ENCODE measurements around the gene SNX14.

Gene SNX14

DNA sequence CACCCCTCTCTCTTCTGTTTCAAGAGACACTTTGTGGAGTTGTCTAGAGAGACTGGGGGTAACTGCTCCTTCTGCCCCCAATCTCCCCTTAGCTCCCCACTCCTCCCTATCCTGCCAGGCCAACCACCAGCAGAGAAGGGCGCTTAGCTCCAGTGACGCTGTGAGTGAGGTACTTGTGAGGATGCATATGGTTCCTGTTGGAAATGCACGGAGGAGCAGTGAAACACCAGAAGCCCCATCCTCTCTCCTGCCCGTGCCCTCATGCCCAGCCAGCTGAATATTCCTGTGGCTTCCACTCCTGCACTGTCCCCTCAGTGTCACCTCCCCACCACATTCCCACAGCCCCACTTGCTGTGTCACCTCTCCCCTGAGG lies 131.9 kb downstream of the SNX14 start:
- DNase-seq, result no peak

DNA sequence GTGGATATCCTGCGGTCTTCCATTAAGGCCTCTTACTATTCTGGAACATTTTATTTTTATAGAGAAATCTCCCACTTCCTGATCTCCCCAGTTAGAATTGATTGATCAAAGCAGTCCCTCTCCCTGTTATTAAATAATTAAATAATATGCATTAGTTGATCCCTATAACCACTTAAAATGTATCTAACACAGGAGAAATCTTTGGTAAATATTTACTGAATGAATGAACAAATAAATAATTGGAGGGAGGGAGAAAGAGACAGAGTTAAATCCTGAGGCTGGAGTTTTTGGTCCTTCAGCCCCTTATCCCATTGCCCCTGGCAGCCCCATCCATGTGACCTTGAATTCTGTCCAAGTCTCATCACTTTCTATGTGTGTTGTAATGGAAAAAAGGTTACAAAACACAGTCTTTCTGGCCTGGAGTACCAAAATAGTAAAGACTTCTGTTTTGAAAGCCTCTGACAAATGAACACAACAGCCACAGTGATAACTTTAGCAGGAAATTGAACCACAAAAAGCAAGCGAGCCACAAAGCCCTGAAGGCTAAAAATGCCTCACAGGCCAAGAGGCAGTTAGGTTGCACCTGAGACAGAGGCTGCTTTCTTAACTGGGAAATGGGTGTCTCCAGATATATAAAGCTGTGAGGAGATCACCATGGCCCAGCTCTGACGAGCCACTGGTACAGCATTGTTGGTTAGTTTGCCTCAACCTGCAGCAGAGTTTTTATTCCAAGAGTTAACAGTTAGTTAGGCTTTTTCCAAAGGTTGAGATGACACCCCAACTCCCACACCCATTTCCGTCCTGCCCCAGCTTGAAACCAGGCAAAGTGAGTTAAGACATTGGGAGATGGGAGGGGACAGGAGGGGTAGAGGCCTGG lies 132.5 kb downstream of the SNX14 start:
- DNase-seq, result no peak

DNA sequence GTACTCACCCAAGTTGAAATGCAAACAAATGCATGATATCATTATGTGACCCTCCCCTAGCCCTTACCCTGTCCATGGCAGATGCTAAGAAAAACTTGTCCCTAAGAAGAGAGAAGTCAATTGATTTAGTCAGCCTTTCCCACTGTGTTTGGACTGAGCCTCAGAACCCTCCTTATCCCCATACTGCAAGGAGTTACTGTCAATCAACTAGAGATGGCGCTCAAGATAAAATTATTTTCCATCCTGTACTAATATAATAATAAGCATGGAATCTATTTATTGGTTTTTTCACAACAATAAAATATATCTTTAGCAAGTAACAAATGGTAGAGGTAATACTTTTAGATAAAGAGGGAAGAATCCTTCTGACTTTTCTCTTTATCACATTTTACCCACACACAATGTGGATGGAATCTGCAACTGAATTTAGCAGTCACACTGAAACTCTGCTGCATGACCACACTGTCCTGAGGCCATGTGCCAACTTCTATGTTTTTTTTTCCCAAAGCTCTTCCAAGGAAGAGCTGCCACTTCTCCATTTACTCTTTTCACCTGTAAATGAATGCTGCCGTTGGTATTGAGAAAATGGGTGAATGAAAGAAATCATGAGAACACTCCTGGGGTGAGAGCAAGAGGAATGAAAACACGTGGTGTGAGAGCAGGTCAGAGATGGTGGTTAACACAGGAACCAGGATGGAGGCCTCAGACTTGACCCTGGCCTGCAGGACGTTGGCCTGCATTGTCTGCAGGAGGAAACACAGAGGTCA lies 133.3 kb downstream of the SNX14 start:
- DNase-seq, result no peak

DNA sequence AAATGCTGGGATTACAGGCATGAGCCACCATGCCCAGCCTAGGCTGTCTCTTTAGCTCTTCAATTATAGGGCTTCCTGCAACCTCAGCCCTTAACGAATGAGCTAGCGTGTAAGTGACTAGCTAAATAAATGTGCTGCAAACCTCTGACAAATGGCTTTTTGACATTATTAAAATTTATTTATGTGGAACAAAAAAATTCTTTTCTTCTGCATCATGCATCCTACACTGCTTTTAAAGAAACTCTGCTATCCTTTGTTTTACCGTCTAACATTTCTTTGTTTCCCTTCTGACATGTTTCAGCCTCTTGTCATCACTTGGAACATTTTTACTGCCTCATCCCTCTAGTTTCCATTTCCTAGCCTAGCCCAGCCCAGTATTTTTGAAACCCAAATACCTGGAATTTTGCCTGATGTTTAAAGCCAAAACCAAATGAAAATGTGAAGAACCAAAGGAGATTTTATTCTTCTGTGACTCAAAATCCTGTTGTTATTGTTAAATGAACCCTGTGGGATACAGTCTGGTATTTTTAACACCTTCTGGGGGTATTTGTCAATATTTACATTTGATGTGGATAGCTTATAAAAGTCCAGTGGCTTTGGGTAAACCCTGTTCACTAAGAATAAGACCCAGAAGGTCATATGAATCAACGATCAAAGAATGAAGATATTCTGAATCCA lies 134.3 kb downstream of the SNX14 start:
- no peak for DNase-seq

DNA sequence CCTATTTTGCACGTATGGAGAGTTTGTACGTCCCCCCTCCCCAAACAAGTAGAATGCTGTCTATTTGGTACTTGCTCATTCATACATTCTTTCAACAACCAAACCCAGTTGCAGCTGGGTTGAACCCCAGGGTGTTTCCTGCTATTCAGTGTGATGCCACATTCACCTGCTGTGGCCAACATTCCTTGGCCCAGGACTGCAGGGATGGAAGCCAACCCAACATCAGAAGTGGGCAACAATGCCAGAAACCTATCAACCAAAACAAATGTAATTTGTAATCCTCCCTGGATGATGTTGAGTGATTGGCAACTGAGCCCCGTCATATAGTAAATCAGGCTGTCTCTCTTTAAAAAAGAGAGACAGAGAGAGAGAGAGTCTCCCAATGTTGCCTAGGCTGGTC lies 134.9 kb downstream of the SNX14 start:
- no peak for DNase-seq

DNA sequence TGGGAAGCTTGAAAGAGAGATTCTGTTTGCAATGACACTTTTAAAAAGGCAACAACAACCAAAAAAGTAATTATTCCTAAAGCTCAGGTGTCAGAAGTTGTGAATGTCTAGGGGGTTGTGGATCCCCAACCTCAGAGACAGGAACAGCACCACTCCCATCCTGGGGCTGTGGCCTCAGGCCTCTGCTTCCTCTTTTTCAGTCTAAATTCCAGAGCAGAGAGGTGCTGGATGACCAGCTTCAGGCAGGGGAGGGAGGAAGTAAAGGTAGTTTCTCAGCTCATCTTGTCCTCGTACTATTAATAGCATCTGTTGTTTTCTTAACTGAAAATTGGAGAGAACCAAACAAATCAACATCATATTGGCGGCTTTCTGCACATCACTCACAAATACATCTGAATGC lies 135.5 kb downstream of the SNX14 start:
- DNase-seq, result no peak

DNA sequence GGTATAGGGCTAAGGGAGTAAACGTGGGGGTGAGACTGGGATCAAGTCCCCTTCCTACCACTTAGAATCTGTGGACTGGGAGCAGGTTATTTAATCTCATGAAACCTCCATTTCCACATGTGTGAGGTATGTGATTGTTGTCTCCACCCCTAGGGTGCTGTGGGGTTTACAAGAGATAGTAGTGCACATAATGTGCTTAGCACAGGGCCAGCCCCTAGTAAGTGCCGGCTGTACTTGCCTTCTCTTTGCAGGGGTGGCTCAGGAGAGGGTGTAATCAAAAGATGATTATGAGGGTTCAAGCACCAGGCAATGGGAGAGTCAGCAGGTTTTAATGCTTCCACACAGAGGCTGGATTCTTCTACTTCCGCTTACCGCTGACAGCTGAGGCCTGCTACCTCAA lies 136.9 kb downstream of the SNX14 start:
- DNase-seq, result no peak
